IPS-NIHi11 (cell line): ENCODE data around the gene CCDC182.

Experiments
- DNase-seq: peaks from one replicate; pipeline ENCODE4 v3.0.0; 2012; ENCODE audit warnings: mixed read lengths, low spot score

The CCDC182 gene

GRCh38 chr17:57757735-57758134, 12.6 kb upstream of the CCDC182 start:
- DNase-seq: no peak

DNA sequence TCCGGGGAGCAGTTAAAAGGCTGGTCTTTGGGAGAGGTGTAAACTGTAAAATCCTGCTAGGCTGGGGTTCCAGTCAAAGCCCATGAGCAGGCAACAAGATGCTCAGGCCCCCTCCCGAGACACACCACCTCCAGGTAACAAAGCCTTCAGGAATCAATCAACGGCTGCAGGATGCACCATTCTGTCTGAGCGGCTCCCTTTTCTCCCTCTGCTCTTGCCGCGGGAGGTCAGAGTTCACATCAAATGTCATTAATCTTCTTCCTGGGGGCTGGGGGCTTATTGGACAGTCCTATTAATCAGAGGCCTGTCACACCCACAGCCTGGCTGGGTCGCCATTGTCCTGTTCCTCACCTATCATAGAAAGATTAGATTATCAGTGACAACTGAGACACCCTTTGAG, 11.9 kb upstream of the CCDC182 start:
- no peak for DNase-seq

GRCh38 chr17:57755480-57756070, 10.5 kb upstream of the CCDC182 start:
- DNase-seq: peak; percentile 45

DNA sequence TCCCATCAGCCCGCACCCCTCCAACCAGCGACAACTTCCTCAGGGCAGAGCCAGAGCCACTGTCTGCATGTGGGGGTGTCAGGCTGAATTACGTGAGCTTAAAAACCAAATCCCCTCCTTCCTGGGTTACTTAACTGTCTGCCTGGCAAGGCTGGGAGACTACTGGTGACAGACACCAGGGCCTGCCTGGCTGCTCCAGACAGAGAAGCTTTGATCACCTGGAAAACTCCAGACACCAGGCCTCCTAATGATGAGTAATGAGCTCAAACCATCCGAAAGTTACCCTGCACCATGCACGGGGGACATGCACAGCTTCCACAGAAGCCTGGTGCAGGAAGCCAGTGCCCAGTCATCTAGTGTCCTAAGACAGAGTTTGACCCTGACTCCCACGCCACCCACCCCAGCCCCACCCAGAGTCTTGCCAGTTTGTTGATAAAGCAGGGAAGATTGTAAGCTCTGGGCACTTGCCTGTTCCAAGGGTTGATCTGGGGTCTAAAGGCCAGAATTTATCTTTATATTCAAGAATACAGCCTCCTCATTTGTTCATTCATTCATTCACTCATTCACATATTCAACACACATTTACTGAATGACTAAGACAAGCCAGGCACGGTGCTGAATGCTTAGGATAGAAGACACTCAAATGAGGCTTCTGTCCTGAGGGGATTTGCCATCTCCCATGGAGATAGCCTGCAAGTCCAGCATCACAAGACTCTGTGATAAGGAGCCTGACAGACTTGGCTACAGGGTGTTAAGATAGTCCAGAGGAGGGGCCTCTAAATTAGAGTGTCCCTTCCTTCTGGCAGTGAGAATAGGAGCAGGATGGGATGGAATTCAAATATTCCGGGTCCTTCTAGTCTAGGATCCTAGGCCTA, 7.2 kb upstream of the CCDC182 start:
- no peak for DNase-seq

DNA sequence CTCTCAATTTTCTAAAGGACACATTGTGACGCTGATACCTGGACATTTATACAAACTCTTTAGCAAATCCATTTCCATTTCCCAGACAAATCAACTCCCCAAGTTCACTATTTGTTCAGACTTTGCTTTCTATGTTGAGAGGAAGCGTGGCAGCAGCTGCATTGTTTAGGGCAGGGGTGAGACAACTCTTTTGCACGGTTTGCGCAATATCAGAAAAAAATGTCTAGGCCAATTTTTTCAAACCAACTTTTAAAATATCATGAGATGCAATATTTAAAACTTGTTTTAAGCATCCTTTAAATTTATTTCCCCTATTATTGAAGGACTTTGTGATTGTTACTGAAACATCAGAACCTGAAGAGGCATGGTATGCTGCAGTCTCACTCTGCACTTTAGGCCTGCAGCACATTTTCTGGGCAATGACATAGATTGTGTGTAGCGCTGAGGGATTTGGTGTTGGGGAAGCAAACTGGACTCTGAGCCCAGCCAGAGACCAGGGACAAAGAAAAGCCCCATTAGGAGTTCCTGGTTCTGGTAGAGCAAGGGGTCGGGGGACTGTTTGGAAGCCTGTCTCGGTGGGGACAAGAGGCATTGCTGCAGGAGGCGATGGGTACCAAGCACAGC, 6.4 kb upstream of the CCDC182 start:
- DNase-seq: no peak

GRCh38 chr17:57750895-57751294, 5.8 kb upstream of the CCDC182 start:
- DNase-seq: no peak

DNA sequence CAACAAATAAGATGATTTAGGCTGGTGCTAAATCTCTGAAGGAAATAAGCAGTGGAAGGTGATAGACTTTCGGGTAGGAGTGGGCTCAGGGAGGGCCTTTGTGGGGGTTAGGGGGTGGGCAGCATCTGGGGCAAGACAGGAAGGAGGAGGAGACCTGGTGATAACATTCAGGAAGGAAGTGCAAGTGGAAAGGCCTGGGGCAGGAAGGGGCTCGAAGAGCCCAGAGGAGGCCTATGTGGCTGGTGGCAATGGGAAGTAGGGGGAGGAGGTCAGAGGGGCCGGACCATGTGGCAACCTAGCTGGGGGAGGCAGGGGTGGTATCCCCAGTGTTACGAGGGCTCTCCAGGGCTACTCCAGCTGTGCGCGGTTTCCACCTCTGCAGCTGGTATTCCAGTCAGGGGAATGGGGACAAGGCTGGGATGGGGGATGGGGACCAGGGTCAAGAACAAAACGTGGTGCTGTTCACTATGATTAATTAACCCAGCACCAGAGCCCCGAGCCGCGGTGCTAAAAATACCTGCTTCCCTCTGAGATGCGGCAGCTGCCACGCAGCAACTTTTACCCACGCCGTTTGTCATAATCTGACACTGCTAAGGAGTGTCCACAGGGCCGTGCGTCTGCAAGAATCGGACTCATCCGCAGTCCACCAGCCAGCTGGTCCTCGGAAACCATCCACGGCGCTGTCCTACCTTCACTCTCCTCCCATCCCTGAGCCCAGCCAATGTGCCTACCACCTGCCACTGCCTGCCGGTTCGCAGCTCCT, 5.2 kb upstream of the CCDC182 start:
- DNase-seq: no peak

- DNase-seq: no peak
Measured at GRCh38 chr17:57749701-57750100, 4.6 kb upstream of the CCDC182 start.

- DNase-seq: peak; percentile 71
Measured at GRCh38 chr17:57747221-57748017, 2.3 kb upstream of the CCDC182 start.

DNA sequence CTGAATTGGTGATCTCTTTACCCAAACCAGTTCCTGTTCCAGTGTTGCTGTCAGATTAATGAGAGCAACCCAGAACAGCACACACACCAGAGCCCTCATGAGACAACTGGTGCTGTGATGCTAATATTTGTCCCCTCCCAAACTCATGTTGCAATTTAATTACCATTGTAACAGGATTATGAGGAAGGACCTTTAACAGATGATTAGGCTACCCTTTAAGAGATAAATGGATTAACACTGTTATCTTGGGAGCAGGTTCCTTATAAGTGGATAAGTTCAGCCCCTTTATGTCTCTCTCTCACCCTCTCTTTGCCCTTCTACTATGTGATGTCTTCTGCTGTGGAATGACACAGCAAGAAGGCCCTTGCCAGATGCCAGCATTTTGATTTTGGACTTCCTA, 1.1 kb upstream of the CCDC182 start:
- DNase-seq: no peak

DNA sequence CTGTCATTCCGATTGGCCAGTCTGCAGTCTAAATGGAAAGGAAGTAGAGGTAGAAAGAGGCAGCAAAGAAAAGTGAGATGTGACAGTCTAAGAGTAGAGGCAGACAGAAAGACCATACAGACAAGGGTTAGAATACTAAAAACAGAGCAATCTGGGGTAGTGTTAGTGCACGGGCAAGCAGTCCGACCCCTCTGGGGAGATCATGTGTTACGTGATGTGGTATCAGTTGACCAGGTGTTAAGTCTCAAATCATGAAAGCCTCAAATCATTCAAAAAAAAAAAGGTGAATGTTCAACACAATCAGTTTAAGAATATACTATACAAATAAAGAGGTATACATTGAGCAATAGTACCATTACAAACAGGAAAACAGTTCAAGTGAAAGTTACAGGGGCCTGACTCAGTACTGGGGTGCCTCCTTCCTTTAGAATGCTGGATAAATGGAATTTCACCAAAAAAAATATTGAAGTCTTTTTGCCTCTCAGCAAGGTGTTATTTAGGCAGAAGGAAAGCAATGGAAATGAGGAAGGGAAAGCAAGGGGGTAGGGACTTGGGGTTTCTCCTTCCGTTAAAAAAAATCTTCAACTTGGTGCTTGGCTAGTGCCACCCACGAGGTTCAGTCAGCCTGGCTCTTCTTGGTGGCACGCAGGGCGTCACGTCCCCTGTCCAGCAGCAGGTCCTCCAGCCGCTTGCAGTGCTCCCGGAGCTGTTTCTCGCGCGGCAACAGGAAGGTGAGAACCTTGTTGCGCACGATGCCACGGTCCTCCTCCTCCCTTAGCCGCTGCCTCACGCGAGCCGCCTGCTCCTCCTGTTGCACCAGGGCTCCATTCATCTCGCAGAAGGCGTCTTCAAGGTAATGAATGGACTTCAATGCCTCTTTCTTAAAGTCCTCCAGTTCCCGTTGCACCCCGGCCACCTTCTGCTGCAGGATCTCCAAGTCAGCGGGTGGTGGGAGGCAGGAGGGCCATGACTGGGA, 616 bp downstream of the CCDC182 start:
- DNase-seq: no peak

DNA sequence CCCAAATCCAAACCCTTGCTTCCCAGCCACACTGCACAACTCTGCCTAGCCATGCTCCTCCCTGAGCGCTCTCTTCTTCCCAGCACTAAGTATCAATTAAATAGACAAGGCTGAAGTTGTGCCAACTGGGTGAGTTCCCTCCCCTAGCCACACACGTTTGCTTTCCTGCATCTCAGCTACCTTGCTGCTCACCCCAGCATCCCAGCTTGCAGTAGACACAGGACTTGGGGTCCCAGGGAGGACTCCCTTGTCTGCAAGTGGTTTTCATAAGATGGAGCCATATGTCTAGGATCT, 4.9 kb downstream of the CCDC182 start:
- DNase-seq: no peak

GRCh38 chr17:57739402-57740234, 5.5 kb downstream of the CCDC182 start:
- DNase-seq: peak; percentile 56

- DNase-seq: no peak
Measured at GRCh38 chr17:57737450-57737849, 7.6 kb downstream of the CCDC182 start.

GRCh38 chr17:57735707-57736106, 9.4 kb downstream of the CCDC182 start:
- DNase-seq: peak; percentile 74

DNA sequence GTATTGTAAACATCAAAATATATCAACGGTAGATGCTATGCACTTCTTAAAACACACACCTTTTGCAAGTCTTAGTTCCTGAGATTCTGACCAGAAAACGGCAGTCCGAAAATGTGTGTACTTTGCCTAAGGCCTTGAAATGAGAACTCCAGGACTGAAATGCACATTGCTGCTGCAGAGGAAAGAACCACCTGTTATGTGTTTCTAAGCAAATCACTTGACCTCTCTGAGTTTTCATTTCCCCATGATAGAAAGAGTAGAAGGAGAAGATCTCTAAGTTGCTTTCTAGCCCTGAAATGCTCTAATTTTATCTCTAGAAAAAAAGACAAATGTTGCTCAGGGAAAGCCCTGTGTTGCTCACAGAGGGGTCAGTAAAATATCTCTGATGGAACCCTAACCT, 9.9 kb downstream of the CCDC182 start:
- no peak for DNase-seq

DNA sequence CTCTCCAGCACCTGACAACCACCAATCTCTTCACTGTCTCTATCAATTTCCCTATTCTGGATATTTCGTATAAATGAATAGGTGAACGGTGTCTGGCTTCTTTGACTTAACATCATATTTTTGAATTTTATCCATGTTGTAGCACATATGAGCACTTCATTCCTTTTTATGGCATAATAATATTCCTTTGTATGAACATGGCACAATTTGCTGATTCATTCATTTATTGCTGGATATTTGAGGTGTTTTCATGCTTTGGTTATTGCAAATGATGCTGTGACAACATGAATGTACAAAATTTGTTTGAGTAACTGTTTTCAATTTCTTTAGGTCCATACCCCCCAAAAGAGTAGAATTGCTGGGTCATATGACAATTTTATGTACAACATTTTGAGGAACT, 12.0 kb downstream of the CCDC182 start:
- no peak for DNase-seq

DNA sequence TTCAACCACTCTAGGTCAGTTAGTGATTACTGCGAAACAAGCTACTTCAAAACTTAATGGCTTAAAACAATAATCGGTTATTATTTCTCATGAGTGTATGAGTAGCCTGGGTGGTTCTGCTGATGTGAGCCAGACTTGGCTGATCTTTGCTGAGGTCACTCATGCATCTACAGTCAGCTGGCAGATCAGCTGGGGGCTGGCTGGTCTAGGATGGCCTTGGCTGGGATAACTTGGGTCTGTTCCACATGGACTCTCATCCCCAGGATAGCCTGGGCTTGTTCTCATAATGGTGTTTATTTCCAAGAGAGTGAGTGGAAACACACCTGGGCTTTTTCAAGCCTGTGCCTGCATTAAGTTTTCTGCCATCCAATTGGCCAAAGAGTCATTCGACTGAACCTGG, 13.0 kb downstream of the CCDC182 start:
- no peak for DNase-seq

GRCh38 chr17:57730026-57730701, 14.9 kb downstream of the CCDC182 start:
- no peak for DNase-seq
